Measurements from ENCODE around the gene MOB1A. TPM values are rescaled to one million over a fixed set of nuclear protein-coding genes. Genes with fewer than 3 reads are reported as not detected.
"Not testable (repeated sequence)": the region's sequence is repeated elsewhere in the genome, so short reads cannot be mapped to it uniquely, and the experiment has no call there.

MOB1A gene
- polyA plus RNA-seq, 4 donors: 89.6 to 120 (median 117) TPM

DNA sequence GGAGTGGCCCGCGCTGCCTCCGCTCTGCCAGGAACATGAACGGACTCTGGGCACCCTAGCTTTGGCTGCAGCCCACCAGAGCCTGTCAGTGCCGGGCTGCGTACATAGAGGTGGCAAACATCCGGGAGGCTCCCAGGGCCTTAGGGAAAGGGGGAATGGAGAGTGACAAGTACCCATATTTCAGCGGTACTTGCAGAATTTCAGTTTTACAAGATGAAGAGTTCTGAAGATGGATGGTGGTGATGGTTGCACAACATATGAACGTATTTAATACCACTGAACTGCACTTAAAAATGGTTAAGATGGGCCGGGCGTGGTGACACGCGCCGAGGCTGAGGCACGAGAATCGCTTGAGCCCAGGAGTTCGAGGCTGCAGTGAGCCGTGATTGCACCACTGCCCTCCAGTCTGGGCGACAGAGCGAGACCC is 20.6 kb upstream of the MOB1A start:
- no peak for DNase-seq (ENCODE audit: low read depth in 4 of 4, low spot score in 3 of 4)

DNA sequence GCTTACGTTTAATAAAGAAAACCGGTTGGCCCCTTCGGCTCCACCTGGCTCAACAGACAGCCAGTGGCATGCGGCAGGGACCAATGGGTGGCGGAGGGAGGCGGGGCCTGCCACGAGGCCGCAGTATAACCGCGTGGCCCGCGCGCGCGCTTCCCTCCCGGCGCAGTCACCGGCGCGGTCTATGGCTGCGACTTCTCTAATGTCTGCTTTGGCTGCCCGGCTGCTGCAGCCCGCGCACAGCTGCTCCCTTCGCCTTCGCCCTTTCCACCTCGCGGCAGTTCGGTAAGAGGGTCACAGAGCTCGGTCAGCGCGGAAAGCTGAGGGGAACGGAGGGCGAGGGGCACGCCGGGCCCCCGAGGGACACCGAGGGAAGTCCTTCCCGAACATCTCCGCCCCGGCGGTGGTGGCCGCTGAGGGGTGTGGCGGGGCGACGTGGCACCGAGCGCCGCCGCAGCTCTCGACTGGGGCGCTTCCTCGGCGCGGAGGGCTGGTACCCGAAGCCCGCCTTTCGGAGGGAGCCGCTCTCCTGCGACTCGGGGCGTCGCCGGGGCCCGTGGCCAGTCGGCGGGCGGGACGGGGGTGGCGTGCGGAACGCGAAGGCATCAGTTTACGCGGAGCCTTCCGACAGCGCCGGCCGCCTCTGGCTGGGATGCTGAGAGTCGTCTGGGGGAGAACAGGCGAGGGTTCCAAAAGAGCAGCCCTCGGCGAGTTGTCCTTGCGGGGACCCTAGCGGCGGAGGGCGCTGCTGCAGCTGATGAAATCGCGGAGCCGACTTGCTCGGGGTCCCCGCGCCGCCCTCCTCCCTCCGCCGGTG is 20.0 kb upstream of the MOB1A start, which contains the start of gene MTHFD2:
Gene MTHFD2, plus strand, starts transcription at position 155 of the 814 bp plus-strand sequence. Its CDS starts 27 bp downstream, at position 182.
- DNase-seq (ENCODE audit: low read depth in 4 of 4, low spot score in 3 of 4): peak; percentile 71 to 81 (median 78)

DNA sequence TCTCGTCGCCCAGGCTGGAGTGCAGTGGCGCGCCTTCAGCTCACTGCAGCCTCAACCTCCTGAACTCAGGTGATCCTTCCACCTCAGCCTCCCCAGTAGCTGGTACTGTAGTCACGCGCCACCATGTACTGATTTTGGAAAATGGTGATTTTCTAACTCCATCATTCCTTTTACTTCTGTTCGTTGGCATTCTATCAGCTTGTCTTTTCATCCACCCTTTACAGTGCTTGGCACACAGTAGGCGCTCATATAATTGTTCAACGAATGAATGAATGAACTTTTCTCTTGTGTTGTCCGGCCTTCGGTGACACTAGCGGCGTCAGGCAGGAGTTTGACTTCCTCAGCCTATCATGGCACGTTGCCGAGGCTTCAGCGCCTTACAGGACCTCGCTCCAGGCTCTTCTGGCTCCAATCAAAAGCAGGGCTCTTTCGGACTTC is 19.4 kb upstream of the MOB1A start:
- DNase-seq (ENCODE audit: low read depth in 4 of 4, low spot score in 3 of 4): no peak

DNA sequence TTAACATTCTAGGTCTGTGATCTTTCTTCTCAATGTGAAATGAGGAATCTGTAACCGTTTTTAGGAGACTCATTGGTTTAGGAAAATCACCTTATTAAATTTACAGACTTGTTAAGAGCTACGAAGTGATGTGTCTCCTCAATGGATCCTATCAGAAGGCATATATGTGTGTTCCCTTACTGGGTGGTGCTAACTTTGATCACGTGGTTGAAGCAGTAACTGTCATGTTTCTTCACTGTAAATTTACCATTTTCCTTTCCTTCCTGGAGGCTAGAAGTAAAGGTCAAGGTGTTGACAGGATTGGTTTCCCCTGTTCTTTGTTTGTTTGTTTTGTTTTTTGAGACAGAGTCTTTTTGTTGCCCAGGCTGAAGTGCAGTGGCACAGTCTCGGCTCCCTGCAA is 18.4 kb upstream of the MOB1A start:
- no peak for DNase-seq (ENCODE audit: low read depth in 4 of 4, low spot score in 3 of 4)

DNA sequence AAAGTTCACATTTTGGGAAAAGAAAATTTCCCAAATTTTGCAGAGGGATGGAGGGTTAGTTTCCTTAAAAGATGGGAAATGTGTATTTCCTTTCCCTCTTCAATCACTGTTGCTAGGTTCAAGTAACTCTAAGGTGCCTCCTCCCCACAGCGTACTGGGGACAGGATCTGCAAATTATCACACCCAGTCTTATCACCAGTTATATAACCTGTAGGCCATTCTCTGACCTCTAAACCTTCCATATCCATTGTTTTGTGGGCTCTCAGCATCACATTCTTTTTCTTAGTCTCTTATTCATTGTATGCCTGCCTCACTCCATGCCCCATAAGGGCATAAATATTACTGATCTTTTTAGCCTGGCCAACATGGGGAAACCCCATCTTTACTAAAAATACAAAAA is 16.1 kb upstream of the MOB1A start:
- DNase-seq (ENCODE audit: low read depth in 4 of 4, low spot score in 3 of 4): no peak

DNA sequence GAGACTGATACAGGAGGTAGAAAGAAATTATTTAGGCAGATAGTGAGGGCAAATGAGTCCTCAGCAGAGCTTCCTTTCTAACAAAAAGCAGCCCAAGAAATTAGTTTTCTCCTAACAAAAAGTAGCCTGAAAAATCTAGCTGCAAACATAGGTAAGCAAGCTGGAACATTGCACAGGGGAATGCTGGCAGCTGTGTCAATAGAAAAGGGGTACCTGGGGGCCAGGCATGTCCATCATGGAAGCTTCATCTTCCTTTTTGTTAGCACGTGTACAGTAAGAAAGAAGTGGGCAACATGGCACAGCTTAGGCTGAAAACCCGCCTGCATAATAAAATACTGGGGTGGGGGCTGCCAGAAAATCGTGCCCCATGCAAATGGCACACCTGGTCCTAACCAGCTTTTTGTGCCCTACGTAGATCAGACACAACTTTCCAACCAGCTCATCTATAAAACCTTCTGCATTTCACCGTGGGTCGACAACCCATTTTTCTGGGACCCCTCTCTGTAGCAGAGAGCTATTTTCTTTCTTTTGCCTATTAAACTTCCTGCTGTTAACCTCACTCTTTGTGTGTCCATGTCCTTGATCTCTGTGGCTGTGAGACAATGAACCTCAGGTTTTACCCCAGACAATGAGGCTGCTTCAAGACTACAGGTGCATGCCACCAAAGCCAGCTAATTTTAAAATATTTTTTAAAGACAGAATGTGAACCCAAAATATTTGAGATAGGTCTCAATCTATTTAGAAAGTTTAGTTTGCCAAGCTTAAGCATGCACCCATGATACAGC is 13.1 kb upstream of the MOB1A start:
- DNase-seq (ENCODE audit: low read depth in 4 of 4, low spot score in 3 of 4): no peak

DNA sequence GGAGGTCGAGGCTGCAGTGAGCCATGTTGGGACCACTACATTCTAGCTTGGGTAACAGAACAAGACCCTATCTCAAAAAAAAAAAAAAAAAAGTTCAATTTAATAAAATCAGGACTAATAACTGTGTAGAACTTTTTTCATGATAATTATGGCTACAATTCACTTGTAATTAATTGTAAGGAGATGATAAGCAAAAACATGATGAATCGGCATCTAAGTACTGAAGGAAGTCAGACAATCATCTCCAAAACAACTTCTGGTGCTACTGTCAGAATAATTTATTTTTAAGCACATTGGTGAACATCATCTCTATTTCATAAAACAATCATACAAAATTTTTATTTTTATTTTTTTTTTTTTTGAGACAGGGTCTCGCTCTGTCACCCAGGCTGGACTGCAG is 10.0 kb upstream of the MOB1A start:
- no peak for DNase-seq (ENCODE audit: low read depth in 4 of 4, low spot score in 3 of 4)

DNA sequence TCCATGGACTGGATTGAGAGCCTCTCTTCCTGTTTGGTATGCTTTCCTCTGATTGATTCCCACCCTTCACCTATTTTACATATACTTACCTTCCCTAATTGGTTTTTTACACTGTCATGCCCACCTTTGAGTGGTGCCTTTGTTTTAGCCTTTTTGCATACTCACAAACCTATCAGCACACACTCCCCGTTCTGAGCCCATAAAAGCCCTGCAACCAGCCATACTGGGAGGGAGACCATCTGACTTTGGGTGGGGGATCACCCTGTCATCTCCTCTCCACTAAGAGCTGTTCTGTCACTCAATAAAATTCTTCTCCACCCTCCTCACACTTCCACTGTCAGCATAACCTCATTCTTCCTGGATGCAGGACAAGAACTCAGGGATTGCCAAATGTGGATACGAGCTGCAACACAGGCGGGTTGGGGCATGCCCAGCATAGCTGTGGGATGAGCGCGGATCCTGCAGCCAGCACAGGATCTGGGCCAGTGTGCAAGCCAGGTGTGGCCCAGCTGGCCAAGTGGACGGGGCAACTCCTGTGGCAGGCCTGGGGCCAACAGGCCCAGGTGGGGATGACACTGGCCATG is 9.4 kb upstream of the MOB1A start:
- DNase-seq (ENCODE audit: low read depth in 4 of 4, low spot score in 3 of 4): no peak

DNA sequence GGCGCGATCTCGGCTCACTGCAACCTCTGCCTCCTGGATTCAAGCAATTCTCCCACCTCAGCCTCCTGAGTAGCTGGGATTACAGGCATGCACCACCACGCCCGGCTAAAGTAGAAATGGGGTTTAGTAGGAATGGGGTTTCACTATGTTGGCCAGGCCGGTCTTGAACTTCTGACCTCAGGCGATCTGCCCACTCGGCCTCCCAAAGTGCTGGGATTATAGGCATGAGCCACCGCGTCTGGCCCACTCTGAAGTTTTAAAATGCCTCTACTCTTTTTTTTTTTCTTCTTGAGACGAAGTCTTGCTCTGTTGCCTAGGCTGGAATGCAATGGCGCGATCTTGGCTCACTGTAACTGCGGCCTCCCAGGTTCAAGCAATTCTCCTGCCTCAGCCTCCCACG is 8.0 kb upstream of the MOB1A start:
- DNase-seq (ENCODE audit: low read depth in 4 of 4, low spot score in 3 of 4): not testable (repeated sequence)

DNA sequence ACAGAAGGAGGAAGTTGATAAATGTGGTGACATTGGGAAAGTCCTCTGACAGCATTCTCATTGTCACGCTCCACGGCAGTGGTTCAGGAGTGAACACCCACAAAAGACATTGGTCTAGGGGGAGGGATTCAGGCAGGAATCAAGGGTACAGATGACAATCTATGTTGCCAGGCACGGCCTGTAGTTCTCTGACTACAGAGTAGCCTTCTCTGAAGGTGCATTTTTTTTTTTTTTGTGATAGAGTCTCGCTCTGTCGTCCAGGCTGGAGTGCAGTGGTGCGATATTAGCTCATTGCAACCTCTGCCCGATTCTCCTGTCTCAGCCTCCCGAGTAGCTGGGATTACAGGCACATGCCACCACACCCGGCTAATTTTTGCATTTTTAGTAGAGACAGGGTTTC is 7.4 kb upstream of the MOB1A start:
- no peak for DNase-seq (ENCODE audit: low read depth in 4 of 4, low spot score in 3 of 4)

DNA sequence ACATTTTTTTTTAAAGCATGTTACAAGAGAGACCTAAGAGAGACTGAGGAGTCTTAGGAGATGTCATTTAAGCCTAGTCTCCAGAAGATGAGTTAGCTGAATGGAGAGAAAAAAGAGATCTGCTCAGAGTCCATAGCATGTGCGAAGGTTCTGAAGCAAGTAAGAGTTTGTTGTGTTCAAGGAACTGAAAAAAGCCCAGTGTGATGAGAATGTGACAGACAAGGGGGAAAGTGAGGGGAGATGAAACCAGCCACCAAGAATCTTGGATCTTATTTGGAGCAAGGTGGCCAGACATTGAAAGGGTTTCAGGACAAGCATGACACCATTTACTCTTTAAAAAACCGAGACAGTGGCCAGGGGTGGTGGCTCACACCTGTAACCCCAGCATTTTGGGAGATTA is 5.2 kb upstream of the MOB1A start:
- DNase-seq (ENCODE audit: low read depth in 4 of 4, low spot score in 3 of 4): no peak

DNA sequence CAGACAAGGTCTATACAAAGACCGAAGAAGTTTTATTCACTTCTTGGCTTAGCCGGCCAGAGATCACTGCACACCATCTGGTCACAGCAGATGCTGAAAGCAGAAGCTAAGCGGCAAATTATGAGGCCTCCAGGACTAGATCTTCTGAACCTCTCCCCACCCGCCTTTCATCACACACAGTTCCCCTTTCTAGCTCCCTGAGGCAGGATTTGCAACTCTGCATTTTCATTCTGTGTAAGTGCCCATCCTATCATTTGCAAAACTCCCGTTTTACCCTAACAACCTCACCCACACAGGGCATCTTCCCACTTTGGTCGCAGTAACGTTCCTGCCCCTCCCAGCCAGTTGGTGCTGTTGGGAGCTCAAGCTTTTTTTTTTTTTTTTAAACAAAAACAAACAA is 3.1 kb upstream of the MOB1A start:
- DNase-seq (ENCODE audit: low read depth in 4 of 4, low spot score in 3 of 4): no peak

DNA sequence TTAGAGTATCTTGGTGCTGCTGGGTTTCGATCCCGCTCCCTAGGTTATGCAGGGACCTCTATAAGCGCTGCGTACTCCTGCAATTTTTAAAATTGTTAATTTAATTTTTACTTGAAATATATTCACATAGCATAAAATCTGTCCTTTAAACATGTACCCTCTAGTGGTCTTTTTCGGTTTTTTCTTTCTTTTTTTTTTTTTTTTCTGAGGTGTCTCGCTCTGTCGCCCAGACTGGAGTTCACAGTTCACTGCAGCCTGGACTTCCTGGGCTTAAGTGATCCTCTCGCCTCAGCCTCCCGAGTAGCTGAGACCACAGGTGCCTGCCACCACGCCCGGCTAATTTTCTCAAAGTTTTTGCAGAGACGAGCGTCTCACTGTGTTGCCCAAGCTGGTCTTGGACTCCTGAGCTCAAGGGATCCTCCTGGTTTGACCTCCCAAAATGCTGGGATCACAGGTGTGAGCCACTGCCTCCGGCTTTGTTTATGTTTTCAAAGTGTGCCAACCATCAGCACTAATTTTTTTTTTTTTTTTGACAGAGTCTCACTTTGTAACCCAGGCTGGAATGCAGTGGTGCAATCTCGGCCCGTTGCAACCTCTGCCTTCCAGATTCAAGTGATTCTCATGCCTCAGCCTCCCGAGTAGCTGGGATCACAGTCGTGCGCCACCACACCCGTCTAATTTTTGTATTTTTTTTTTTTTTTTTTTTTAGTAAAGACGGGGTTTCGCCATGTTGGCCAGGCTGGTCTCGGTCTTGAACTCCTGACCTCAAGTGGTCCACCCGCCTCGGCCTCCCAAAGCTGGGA is 585 bp upstream of the MOB1A start:
- no peak for DNase-seq (ENCODE audit: low read depth in 4 of 4, low spot score in 3 of 4)

DNA sequence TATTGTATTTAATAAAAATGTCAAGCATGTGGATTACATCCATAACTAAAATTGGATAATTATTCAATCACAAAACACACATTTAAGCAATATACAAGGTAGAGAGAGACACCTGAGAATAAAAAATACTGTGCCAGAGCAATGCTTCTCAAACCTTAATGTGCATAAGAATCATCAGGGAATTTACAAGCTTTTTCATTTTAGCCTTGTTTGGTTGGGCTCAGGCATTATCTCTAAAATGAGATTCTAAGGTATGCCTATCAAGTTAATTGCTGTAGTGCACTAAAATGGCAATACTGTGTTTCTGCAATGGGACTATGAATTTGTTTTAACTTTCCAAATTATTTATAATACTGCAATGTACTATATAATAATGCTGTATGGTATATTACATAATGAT is 983 bp downstream of the MOB1A start:
- DNase-seq (ENCODE audit: low read depth in 4 of 4, low spot score in 3 of 4): no peak

DNA sequence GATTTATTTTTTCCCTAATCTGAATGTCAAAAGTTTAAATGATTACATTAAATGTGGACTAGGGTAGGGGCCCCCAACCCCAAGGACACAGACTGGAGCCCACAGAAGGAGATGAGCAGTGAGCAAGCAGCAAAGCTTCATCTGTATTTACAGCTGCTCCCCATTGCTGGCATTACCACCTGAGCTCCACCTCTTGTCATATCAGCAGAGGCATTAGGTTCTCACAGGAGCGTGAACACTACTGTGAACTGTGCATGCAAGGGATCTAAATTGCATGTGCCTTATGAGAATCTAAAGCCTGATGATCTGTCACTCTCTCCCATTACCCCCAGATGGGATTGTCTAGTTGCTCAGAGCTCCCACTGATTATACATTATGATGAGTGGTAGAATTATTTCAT is 3.8 kb downstream of the MOB1A start:
- no peak for DNase-seq (ENCODE audit: low read depth in 4 of 4, low spot score in 3 of 4)

DNA sequence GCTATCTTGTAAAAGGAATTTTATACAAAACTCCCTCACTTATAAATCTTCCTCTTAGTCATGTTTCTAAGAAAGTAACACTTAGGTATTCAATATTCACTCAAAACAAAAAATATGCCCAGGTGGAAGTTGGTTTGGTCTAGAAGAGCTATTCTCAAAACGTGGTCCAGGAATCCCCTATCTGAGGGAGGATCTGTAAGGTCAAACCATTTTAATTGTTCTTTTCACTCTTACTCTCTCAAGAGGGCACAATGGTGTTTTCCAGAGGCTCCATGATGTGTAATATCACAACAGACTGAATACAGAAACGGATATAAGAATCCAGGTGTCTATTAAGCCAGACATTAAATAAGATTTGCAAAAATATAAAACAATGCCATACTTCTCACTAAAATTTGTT is 9.9 kb downstream of the MOB1A start:
- DNase-seq (ENCODE audit: low read depth in 4 of 4, low spot score in 3 of 4): no peak

DNA sequence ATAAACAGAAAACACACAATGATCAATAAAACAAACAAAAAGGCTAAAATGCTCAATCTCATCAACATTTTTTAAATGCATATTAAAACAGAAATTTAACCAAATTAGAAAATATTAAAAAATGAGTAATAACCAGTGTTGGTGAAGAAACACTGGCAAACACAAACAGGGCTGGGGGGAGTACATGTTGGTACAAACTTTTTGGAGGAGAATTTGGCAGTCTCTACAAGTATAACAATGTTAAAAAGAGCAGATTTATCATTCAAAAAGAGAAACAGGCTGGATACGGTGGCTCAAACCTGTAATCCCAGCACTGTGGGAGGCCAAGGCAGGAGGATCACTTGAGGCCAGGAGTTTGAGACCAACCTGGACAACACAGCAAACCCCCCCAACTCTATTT is 13.9 kb downstream of the MOB1A start:
- no peak for DNase-seq (ENCODE audit: low read depth in 4 of 4, low spot score in 3 of 4)

DNA sequence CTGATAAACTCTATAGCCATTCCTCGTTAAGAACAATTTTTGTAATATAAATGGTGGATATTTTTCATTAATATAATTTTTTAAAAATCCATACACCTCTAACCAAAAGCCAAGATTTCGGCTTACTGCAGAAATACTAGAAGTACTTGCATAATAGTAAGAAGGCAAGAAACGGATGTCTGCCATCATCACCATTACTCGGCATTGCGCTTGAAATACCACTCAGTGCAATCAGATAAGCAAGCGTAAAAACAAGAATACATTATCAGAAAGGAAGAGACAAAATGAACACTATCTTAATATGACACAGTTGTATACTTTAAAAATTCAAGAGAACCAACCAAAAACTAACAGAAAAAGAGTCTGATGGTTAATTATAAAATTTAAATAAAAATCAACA is 15.7 kb downstream of the MOB1A start:
- DNase-seq (ENCODE audit: low read depth in 4 of 4, low spot score in 3 of 4): no peak

DNA sequence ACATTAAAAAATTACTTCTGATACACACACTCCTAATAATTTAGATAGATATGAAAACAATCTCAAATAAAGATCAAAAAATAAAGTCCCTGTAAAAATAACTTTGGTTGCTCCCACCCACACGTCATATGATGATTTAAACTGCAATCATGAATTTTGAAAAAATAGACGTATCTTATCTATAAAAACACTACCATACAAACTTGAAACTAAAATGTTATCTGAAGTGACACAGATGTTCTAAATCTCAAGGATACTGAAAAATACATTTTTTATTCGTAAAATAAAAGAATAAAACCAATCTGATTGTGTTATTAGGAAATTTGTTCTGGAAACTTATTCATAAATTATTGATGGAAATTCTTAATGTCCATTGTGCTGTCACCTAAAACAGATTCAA is 22.8 kb downstream of the MOB1A start:
- no peak for DNase-seq (ENCODE audit: low read depth in 4 of 4, low spot score in 3 of 4)

DNA sequence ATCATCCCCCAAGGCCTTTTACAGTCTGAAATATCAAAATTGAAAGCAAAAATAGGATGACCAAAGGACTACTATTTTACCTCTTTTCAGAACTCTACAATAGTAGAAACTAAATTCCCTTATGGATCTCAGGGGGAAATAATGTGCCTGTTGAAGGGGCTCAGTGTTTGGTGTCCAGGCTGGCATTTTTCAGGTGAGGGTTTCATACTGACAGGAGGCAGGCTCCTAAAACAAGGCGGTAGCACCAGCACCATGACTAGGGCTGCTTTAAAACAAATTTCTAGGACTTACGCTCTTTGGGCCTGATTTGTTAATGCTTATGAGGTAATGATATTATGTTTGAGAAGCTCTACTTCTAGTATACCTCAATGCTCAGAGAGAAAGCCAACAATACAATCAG is 25.7 kb downstream of the MOB1A start:
- DNase-seq (ENCODE audit: low read depth in 4 of 4, low spot score in 3 of 4): no peak
